Calu3 (cell line): ENCODE data around the gene LRRC8E. TPM values are rescaled to one million over a fixed set of nuclear protein-coding genes. Genes with fewer than 3 reads are reported as not detected.
"Not testable (repeated sequence)": the region's sequence is repeated elsewhere in the genome, so short reads cannot be mapped to it uniquely, and the experiment has no call there.

Experiments
- BruUV-seq: library from RNA; stranded (reverse); fragments of 400-500 nt; replicated peaks from 2 replicates; lab custom pipeline; 2021; lab: Mats Ljungman, UMichigan
- CTCF ChIA-PET: fragments of 300-600 bp; sonication (Branson Sonifier 250); formaldehyde crosslinking; loops from one replicate; lab custom pipeline; 2022; ENCODE audit warnings: antibody characterized with exemption; lab: Charles Lee
- DNase-seq: peaks from one replicate; pipeline ENCODE4 v3.0.0; 2022
- H3K27ac Mint-ChIP-seq: one replicate; pipeline ENCODE4 v1.8.0; 2022; ENCODE audit warnings: mixed read lengths; ENCODE audit not compliant: unreplicated experiment
- H3K27me3 Mint-ChIP-seq: one replicate; pipeline ENCODE4 v1.8.0; 2022; ENCODE audit warnings: mixed read lengths; ENCODE audit not compliant: unreplicated experiment
- H3K36me3 Mint-ChIP-seq: one replicate; pipeline ENCODE4 v1.8.0; 2022; ENCODE audit warnings: mild to moderate bottlenecking, moderate library complexity, mixed read lengths; ENCODE audit not compliant: insufficient read depth, unreplicated experiment
- H3K4me1 Mint-ChIP-seq: one replicate; pipeline ENCODE4 v1.8.0; 2022; ENCODE audit warnings: mild to moderate bottlenecking, low read depth, mixed read lengths; ENCODE audit not compliant: unreplicated experiment
- H3K4me3 Mint-ChIP-seq: one replicate; pipeline ENCODE4 v1.8.0; 2022; ENCODE audit warnings: mild to moderate bottlenecking, low read depth, moderate library complexity, mixed read lengths; ENCODE audit not compliant: unreplicated experiment
- H3K9me3 Mint-ChIP-seq: one replicate; pipeline ENCODE4 v1.8.0; 2022; ENCODE audit warnings: low read depth, mixed read lengths; ENCODE audit not compliant: unreplicated experiment
- CTCF ChIP-seq: fragments of 200-600 bp; IDR thresholded peaks from one replicate; pipeline ENCODE4 v1.8.0; 2022; ENCODE audit warnings: antibody characterized with exemption; ENCODE audit not compliant: unreplicated experiment
- intact Hi-C: fragments of 100-400 bp; cut with micrococcal nuclease; formaldehyde crosslinking; loops from one replicate; pipeline ENCODE4 v1.10.0; 2022; ENCODE audit not compliant: unreplicated experiment
- total RNA-seq: library from RNA; stranded (reverse); gene quantifications from 2 replicates; pipeline ENCODE4 v1.2.3, GENCODE V29; 2022

The LRRC8E gene
- total RNA-seq, 1 experiment from 2014 or later = 8.0 TPM

- Mint-ChIP-seq H3K27ac (no peak overlapping the region), H3K4me1 (peaks cover 8% of the 10 kb centered on the region), H3K27me3 (no peaks in the 10 kb centered on the region), H3K9me3 (no peaks in the 10 kb centered on the region), H3K36me3 (peaks cover 45% of the 10 kb centered on the region), H3K4me3 (no peak overlapping the region)
- CTCF ChIA-PET = no interaction called here
- intact Hi-C loops = no loop called here
- no TSS peak for BruUV-seq
- no peak for TF ChIP-seq CTCF
- no peak for DNase-seq
Observed at GRCh38 chr19:7927605-7928333, 39.5 kb downstream of the LRRC8E start.

- BruUV-seq = no TSS peak
- Mint-ChIP-seq H3K4me3 (no peak overlapping the region), H3K4me1 (peaks cover 8% of the 10 kb centered on the region), H3K9me3 (no peaks in the 10 kb centered on the region), H3K27me3 (no peaks in the 10 kb centered on the region), H3K36me3 (peaks cover 47% of the 10 kb centered on the region), H3K27ac (no peak overlapping the region)
- TF ChIP-seq CTCF = no peak
- CTCF ChIA-PET = interaction anchor here (0.6 to 1.4 kb wide), 2 partner anchors 8 to 132 kb away, joined by 4 to 8 read pairs; partner anchors contain the start of gene SNAPC2
- no peak for DNase-seq
- intact Hi-C loops = no loop called here
Observed at GRCh38 chr19:7928334-7928706, 40.0 kb downstream of the LRRC8E start.

- H3K27me3 Mint-ChIP-seq = no peaks in the 10 kb centered on the region
- peaks cover 54% of the 10 kb centered on the region for H3K36me3 Mint-ChIP-seq
Observed at GRCh38 chr19:7928741-7929701, 40.7 kb downstream of the LRRC8E start.

GRCh38 chr19:7930030-7930429, 41.7 kb downstream of the LRRC8E start:
- H3K4me1 Mint-ChIP-seq, H3K27me3 Mint-ChIP-seq, H3K9me3 Mint-ChIP-seq, H3K4me3 Mint-ChIP-seq, H3K27ac Mint-ChIP-seq, intact Hi-C loops, BruUV-seq, DNase-seq: not testable (repeated sequence)
- H3K36me3 Mint-ChIP-seq = peaks cover 58% of the 10 kb centered on the region
- CTCF ChIA-PET = interaction anchor here (0.7 kb wide), 1 partner anchor 28 kb away, joined by 5 read pairs; no protein-coding TSS in a partner anchor

More at GRCh38 chr19:7928741-7929701, 40.7 kb downstream of the LRRC8E start:
- TF ChIP-seq CTCF = peak; percentile 33
- no peaks in the 10 kb centered on the region for H3K9me3 Mint-ChIP-seq
- peaks cover 8% of the 10 kb centered on the region for H3K4me1 Mint-ChIP-seq
- H3K27ac Mint-ChIP-seq = no peak overlapping the region
- CTCF ChIA-PET = interaction anchor here (0.6 to 1.4 kb wide), 3 partner anchors 8 to 132 kb away, joined by 4 to 8 read pairs (median 6); partner anchors contain the start of genes SNAPC2 and TIMM44
- peak; percentile 51 for DNase-seq
- intact Hi-C loops = no loop called here
- no TSS peak for BruUV-seq
- H3K4me3 Mint-ChIP-seq = no peak overlapping the region
